HG03378 (cell line): ENCODE measurements around the gene BAK1.
"Not testable (repeated sequence)": the region's sequence is repeated elsewhere in the genome, so short reads cannot be mapped to it uniquely, and the experiment has no call there.

Experiments used
- ATAC-seq: cut with Tn5 transposase; IDR thresholded peaks from one replicate; pipeline ENCODE4 v1.9.1; 2021; ENCODE audit warnings: mild to moderate bottlenecking, moderate library complexity; ENCODE audit not compliant: unreplicated experiment

BAK1 gene

DNA sequence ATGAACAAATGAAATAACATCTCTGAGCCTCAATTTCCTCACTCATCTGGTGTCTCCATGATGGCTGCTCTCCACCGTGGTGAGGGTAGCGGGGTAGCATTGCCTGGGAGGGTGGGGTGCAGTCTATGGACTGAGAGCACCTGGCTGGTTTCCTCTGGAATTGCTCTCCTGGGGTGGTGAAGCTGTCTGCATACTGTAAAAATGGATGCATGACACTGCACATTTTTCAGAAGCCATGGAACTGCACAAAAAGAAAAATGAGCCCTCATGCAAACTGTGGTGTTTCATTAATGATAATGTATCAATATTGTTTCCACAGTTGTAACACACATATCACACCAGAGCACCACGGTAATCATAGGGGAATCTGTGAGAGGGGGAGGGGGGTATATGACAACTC, 28.9 kb upstream of the BAK1 start:
- no peak for ATAC-seq

DNA sequence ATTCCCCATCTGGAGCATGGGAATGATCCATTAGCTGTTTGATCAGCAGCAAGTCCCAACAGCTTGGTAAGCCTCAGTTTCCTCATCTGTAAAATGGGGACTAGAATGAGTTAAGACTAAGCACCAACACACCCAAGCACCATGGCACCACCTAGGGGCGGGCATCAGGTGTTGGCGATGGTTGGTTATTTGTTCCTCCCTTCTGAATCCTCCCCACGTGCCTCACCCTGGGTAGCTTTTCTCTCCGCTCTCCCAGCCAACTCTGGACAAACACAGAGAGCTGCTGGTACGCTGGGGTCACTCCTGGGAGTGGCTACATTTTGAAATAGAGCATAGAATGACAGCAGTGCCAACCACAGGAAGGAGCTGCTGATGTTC, 27.7 kb upstream of the BAK1 start:
- ATAC-seq = no peak

DNA sequence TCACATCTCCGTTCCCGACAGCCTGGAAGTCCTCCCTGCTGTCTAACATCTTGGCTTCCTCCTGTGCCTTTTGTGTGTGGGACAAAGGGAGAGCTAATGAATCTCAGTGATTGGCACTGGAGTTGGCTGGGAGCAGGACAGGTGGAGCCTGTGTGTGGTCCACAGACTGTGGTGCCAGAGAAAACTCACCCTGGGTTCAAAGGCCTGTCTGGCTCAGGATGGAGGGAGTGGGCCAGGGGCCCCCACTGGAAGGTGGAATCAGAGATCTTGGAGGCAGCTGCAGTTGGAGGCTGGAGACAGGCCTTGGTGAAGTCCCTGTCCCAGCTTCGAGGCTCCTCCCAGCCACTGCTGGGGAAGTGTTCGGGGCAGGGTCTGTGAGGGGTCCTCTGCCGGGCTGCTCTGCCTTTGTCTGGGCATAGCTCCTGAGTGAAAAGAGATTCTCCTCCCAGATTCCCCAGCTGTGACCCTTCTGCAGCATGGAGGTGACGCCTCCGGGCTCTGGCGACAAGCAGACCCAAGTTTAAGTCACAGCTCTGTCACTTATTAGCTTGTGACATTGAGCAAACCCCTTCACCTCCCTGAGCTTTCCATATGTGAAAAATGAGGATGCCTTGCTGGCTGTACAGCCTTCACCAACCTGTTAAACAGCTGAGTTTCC, 27.2 kb upstream of the BAK1 start:
- ATAC-seq = no peak

DNA sequence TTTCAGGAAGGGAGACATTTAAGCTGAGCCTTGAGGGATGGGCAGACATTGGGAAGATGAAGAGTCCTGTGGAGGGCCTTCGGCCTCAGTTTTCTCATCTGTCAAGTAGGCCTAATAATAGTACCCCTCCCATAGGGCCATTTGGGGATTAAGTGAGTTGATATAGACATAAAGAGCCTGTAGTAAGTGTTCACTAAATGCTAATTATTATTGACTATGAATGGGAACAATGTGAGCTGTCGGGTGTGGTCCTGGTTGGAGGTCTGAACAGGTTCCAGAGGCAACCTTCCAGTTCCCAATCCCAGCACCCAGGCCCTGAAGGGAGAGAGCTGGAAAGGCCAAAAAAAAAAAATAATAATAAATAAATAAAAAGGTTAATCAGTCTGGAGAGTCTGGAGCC, 26.6 kb upstream of the BAK1 start:
- no peak for ATAC-seq

DNA sequence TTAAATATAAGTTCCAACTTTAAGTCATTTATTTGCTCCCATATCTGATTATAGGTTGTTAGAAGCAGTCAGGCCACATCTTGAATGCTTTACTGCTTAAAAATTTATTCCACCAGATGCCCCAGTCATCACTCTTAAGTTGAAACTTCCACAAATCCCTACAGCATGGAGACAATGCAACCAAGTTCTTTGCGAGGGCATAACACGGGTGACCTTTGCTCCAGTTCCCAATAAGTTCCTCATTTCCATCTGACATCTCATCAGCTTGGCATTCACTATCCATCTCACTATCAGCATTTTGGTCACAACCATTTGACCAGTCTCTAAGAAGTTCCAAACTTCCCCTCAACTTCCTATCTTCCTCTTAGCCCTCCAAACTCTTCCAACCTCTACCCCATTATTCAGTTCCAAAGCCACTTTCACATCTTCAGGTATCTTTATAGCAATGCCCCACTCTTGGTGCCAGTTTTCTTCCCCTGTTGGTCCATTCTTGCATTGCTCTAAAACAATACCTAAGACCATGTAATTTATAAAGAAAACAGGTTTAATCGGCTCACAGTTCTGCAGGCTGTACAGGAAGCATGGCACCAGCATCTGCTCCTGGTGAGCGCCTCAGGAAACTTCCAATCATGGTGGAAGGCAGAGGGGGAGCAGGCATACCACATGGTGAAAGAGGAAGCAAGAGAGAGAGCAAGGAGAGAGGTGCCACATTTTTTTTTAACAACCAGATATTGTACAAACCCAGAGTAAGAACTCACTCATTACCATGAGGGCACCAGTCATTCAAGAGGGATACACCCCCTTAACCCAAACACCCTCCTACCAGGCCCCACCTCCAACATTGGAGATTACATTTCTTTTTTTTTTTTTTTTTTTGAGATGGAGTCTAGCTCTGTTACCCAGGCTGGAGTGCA, 25.1 kb upstream of the BAK1 start:
- no peak for ATAC-seq

DNA sequence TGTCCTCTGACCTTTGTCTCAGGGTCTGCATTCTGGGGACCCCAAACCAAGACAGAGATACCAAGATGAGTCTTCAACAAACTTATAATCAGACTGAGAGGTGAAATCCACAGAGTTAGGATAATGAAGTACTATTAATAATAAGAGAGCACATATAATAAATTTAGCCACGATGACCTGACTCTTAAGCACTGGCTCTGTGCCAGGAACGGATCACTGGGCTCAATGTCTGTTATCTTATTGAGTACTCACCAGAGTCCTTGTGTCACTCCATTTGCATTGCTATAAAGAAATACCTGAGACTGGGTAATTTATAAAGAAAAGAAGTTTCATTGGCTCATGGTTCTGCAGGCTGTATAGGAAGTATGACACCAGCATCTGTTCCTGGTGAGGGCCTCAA, 22.1 kb upstream of the BAK1 start:
- ATAC-seq = no peak

DNA sequence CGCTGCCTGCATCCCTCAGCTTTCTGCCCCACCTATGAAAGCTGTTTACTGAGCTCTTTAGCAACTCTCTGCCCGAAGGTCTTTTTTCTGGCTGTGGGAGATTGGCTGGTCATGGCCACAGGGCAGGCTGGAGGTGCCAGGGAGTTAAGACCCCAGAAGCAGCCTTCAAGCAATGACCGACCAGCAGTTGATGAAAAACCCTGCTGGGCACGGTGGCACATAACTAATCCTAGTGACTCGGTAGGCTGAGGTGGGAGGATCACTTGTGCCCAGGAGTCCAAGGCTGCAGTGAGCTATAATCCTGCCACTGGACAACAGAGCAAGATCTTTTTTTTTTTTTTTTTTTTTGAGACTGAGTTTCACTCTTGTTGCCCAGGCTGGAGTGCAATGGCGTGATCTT, 20.7 kb upstream of the BAK1 start:
- no peak for ATAC-seq

DNA sequence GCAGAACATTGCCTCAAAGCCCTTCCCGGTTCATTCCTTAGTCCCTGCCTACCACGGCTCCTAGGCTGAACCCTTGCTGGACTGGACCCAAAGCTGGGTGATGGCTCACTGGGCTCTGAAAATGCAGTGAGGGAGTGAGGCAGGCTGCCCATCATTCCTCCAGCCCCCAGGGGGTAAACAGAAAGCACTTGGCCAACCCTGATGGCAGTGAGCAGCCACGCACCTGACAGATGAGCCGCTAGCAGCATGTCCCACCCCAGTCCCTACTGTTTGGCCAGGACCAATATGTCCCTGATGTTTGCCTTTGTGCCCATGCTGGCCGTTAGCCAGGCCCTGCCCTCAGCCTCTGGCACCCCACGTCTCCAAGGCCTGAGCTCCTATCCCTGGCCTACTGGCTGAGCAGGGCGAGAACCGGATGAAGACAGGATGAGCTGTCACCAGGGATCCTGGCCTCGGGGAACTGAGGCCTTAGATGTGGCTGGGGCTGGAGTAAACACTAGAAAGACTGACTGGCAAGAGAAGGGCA, 19.4 kb upstream of the BAK1 start:
- no peak for ATAC-seq

DNA sequence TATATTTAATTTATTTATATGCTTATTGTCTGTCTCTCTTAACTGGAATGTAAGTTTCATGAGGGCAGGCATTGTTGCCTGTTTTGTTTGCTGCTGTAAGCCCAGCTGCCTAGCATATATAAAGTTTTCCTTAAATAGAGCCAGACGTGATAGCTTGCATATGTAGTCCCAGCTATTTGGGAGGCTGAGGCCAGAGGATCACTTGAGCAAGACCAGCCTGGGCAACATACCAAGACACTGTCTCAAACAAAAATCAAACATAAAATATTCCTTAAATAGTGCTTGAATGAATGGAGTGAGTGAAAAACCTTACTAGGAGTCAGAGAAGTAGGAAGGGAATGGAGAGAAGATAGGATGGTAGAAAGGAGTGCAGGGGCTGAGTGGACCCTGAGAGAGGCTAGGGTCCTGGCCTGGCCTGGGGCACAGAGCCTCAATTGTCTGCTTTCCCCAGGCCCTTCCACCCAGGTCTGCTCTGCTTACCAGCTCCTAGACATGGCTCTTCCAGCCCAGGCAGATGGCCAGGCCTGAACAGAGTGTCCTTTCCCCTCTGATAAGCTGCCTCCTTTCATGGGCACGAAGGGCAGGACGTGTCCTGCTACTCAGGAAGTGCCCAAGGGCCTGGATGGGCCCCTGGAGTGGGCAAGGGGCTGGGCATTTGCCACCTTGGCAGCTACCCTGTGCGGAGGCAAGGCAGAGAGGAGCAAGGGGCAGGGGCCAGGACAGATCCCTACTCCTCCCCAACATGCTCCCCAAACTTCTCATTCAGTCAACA, 17.7 kb upstream of the BAK1 start:
- no peak for ATAC-seq

DNA sequence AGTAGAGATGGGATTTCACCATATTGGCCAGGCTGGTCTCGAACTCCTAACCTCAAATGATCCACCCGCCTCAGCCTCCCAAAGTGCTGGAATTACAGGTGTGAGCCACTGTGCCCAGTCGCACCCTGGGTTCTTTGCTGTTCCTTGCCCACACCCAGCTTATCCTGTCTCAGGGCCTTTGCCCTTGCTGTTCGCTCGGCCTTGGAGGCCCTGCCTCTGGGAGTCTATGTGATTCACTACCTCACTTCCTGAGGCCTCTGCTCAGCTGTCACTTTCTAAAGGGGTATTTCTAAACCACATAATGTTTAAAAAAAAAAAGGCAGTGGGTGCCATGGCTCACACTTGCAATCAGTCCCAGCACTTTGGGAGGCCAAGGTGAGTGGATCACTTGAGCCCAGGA, 16.8 kb upstream of the BAK1 start:
- not testable (repeated sequence) for ATAC-seq

DNA sequence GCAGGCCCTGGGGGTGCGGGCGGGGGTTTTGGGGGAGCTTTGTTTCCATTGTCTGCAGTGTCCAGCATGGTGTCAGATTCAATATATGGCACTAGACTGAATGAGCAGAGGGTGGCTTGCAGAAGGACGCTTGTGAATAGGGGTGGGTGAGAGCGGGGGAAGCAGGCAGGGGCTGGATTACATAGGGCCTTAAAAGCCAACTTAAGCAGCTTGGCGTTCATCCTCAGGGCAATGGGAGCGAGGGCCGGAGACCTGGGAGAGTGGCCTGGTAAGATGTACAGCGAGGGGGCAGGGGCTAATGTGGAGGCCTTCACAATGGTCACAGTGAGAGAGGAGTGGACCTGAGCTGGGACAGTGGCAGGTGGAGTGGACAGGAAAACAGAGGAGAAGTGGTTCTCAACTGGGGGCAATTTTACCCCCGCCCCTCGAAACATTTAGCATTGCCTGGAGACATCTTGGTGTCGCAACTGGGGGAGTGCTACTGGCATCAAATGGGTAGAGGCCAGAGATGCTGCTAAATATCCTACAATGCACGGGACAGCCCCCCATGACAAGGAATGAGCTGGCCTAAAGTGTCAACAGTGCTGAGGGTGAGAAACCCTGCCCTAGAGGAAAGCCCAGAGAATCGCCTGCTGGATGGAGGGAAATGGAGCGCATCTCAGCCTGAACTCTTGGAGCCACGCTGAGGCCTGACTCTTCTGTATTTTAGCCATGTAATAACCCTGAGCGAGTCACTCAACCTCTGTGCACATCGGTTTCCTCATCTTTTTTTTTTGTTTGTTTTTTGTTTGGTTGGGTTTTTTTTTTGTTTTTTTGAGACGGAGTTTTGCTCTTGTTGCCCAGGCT, 15.1 kb upstream of the BAK1 start:
- no peak for ATAC-seq

DNA sequence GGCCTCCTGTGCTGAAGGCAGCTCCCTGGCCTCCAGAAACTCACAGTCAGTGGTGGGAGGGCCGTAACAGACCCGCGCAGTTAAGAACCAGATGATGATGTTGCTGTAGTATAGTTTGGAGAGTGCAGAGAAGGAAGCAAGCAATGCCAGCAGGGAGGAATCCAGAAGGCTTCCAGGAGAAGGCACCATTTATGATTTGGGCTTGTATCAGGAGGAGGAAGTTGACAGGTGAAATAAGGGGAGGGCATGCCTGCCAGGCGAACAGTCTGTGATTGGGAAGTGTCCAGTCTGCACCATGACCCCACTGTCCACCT, 13.3 kb upstream of the BAK1 start:
- ATAC-seq = no peak

DNA sequence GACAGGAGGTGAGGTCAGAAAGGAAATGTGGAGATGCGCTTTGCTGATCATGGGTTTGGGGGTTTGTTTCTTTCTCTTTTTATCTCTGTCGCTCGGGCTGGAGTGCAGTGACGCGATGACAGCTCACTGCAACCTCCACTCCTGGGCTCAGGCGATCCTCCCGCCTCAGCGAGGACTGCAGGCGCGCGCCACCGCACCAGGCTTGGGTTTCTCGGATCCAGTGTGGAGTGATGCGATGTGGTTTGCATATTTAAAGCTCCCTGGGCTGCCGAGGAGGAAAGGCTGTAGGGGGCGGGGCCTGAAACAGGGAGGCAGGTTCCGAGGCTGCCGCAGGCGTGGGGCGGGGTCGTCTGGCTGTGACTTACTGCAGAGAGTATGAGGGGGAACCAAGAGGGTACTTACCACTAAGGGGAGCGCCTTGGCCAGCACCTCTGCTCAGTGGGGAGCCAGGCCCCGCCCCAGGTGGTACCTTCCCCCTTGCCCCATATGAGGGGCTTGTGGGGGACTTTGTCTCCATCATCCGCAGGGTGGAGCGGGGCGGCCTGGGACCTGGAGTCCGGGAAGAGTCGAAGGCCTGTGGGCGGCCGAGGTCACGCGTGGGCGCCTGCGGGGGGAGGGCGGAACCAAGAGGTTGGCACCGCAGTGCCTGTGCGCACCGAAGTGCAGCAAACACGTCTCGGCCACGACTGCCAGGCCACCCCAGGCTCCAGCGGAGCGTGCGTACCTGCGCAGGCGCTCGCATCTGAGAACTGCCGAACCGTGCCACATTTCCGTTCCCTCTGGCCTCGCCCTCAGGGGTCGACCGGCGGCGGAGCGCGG, 12.7 kb upstream of the BAK1 start:
- no peak for ATAC-seq

DNA sequence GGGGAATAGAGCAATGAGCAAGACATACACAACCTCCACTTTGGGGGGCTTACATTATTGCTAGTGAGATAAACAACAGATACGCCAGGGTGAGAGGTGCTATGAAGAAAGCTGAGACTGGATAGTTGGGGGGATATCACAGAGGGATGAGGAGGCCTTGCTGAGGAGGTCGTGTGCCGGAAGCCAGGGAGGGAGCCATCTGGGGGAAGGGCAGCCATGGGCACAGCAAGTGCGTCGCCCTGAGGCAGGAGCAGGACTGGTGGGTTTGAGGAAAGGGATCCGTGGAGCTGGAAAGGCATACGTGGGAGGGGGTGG, 12.2 kb upstream of the BAK1 start:
- no peak for ATAC-seq

DNA sequence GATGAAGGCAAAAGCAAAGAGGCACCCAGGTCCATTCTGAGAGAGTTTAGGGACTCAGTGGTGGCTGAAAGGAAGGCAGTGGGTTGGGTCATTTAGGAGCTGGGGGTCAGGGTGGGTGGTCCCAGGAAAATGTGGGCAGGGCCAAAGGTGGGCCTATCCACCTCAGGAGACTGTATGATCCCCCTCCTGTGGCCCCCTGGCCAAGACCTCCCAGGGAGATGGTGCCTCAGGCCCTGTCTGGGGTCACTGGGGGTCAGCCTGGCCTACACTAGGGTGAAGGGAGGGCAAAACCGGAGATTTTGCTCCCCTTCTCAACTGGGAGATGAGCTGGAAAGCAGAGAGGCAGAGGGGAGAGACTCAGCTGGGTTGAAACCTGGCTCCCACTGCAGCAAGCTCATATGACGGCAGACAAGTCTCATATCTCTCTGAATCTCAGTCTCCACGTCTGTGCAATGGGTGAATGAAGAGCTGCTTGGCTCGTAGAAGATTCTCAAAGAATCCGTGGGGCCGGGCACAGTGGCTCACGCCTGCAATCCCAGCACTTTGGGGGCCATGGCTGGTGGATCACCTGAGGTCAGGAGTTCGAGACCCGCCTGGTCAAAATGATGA, 11.5 kb upstream of the BAK1 start:
- ATAC-seq = no peak

DNA sequence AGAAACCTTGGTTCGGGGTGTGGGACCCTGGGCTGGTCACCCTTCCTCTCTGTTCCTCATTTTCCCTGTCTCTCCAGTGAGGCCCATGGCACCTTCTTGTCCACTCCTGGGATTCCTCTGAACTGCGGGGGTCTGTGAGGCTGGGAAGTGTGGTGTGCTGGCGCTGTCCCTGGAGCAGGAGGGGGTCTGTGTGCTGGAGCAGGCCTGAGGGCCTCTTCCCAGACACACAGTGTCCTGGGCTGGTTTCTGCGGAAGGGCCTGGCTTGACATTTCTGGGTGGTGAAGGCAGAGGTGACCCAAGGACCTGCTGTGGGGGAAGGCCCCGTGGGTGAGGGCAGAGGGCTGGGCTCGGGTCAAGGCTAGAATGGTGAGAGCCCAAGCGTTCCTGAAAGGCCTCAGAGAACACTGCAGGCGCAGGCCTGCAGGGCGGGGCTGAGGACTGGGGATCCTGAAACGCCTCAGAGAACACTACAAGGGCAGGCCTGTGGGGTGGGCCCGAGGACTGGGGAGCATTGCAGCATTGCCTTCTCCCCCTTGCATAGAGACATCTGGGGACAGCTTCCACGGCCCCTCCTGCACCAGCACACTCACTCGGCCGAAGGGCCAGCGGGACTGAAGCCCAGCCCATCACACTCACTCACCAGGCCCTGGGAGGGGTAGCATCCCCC, 10.6 kb upstream of the BAK1 start:
- ATAC-seq = no peak

DNA sequence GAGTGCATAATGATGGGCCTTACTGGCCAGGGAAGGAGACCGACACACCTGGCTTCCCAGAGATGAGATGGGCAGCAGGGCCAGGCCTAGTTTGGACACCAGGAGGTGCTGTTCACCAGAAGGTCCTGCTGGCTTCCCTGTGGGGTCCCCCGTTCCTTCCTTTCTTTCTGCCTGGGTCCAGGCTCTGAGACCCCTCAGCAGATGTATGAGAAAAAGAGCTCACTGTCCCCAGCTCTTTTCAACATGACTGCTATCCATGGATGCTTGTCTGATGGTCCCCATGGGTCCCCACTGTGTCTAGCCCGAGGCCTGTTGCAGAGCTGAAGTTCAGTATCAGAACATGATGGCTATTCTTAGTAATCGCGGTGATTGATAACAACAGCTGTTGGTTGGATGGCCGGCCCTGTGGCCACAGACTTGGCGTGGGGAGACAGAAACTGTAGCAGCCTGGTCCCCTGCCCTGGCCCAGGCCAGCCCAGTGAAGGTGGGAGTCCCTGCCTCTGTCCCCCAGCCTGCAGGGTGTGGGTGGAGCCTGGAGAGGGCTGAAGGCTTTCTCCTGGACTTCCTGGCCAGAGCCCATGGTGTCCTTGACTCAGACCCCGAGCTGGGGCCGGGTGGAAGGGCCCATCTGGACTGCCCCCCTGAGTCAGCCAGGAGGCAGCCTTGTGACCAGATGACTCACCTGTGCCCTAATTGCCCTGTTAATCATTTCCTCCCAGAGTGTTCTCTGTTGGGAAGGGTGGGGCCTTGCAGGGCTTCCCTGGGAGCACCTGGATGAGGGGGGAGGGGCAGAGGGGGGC, 9.9 kb upstream of the BAK1 start:
- ATAC-seq = no peak

DNA sequence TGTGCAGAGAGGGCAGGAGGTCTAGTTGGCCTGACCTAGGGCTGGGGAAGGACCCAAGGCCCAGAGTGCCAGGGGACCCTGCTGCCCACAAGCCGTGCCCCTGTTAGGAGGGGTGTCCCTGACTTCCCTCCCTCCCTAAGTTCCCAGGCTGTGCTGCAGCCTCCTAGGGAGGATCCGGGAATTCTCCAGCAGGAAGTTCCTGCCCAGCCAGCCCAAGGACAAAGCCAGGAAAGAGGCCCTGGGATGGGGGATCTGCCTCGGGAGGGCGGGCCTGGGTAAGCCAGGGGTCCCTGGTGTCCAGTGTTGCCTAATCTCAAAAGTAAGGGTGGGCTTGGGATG, 9.3 kb upstream of the BAK1 start:
- ATAC-seq = no peak

DNA sequence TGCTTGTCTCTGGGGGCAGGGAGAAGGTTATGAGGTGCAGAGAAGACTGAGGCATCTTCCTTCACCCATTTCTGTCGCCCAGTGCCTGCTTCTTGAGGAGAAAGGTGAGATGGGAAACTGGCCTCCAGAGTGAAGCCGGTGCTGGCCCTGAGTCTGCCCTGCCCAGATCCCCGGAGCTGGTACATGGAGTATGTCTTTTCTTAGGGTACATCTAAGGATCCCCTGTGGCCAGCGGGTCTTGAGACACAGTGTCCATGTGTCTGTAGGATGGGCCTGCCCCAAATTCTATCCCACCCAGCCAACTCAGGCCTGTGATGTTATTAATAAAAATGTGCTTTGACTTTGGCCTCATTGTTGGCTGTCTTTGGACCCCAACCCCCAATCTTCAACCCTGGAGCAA, 8.8 kb upstream of the BAK1 start:
- ATAC-seq = no peak
